Measurements from ENCODE around the gene PPP1R8.

DNA sequence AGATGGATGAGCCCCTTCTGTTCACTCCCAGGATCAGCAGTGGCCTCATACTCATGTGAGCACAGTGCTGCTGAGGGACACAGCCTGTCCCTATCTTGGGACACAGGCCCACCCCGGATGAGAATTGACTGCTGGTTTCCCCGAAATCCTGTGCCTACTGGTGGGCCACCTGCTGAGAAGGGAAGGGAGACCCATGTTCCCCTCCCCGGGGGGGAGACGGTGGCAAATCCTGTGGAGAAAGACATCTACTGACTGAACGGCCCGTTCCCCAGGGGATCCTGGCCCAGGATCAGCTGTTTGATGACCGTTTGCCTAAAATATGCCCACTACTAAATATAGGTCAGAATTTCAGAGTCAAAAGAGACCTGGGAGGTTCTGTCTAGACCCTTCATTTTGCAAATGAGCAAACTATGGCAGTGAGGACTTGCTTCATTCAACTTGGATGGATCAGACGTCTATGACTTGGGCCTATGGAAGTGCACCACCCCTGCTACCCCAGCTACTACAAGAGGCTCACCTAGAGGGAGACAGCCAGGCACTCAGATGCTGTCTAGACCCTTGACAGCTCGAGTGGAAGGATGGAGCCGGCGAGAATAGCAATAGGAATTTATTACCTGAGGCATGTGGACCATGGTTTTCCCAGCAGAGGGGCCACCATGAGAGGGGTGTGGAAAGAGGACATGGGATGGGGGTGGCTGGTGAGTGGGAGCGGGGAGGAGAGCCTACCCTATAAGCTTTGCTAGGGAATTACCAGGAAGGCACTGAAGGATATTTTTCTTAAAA, 26.2 kb downstream of the PPP1R8 start:
- TF ChIP-seq, protein P1, sequence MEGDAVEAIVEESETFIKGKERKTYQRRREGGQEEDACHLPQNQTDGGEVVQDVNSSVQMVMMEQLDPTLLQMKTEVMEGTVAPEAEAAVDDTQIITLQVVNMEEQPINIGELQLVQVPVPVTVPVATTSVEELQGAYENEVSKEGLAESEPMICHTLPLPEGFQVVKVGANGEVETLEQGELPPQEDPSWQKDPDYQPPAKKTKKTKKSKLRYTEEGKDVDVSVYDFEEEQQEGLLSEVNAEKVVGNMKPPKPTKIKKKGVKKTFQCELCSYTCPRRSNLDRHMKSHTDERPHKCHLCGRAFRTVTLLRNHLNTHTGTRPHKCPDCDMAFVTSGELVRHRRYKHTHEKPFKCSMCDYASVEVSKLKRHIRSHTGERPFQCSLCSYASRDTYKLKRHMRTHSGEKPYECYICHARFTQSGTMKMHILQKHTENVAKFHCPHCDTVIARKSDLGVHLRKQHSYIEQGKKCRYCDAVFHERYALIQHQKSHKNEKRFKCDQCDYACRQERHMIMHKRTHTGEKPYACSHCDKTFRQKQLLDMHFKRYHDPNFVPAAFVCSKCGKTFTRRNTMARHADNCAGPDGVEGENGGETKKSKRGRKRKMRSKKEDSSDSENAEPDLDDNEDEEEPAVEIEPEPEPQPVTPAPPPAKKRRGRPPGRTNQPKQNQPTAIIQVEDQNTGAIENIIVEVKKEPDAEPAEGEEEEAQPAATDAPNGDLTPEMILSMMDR (IDR thresholded peaks at IDR 0.05) = no peak
- no peak for TF ChIP-seq POLR2A (IDR thresholded peaks at IDR 0.05)

Measured in ovary (tissue), 3 donors.